GM12878 (cell line): ENCODE measurements around the gene ITPR2. TPM values are rescaled to one million over a fixed set of nuclear protein-coding genes. Genes with fewer than 3 reads are reported as not detected.

Experiments
- ATAC-seq: fragments of 200-7000 bp; cut with Tn5 transposase; 3 replicates; pipeline ENCODE4 v1.9.1; 2020; ENCODE audit warnings: mild to moderate bottlenecking, moderate library complexity
- BruUV-seq: library from RNA; stranded (reverse); fragments of 400-500 nt; replicated peaks from 2 replicates; lab custom pipeline; 2021; lab: Mats Ljungman, UMichigan
- CTCF ChIA-PET: fragments of 300-600 bp; sonication (Branson Sonifier 250); formaldehyde crosslinking; extraction: SDS; loops from one replicate; lab custom pipeline; 2021; ENCODE audit warnings: inconsistent platforms; lab: Yijun Ruan, JAX
- POLR2A ChIA-PET: fragments of 350-600 bp; formaldehyde crosslinking; extraction: SDS; loops from one replicate; lab custom pipeline; 2021; ENCODE audit warnings: inconsistent platforms; lab: Charles Lee
- RAD21 ChIA-PET: fragments of 300-600 bp; sonication (Branson Sonifier 250); formaldehyde crosslinking; loops from one replicate; lab custom pipeline; 2023; ENCODE audit warnings: antibody characterized with exemption; ENCODE audit not compliant: unreplicated experiment; lab: Charles Lee
- SMC1A ChIA-PET: fragments of 300-600 bp; sonication (Branson Sonifier 250); formaldehyde crosslinking; loops from one replicate; lab custom pipeline; 2023; ENCODE audit not compliant: unreplicated experiment, uncharacterized antibody; lab: Charles Lee
- DNase-seq: peaks from one replicate; pipeline ENCODE4 v3.0.0-alpha.2; 2011; ENCODE audit warnings: low read depth, low spot score
- FAIRE-seq: peaks from 3 replicates; lab custom pipeline; 2011; peaks lifted over from hg19 to GRCh38; lab: Jason Lieb, UNC
- H2AFZ ChIP-seq: 2 replicates; pipeline ENCODE4 v1.6.0; 2011; ENCODE audit warnings: low read depth, low read length, control low read depth; ENCODE audit not compliant: control insufficient read depth
- H3K27ac ChIP-seq: 2 replicates; pipeline ENCODE4 v1.5.1; 2011; ENCODE audit warnings: control low read depth; ENCODE audit not compliant: control insufficient read depth, insufficient read depth
- H3K27me3 ChIP-seq, 2 experiments: replicated peaks in 1 of 2; 2 replicates each; pipeline versions ENCODE4 v1.6.0 to v1.6.1; 2011; ENCODE audit warnings: low read length in 1 of 2; ENCODE audit not compliant: control insufficient read depth in 2 of 2, insufficient read depth in 2 of 2
- H3K36me3 ChIP-seq, 2 experiments: 2 replicates each; pipeline ENCODE4 v1.5.1; 2011; ENCODE audit warnings: low read length in 1 of 2; ENCODE audit not compliant: control insufficient read depth in 2 of 2, insufficient read depth in 2 of 2
- H3K4me1 ChIP-seq: 2 replicates; pipeline ENCODE4 v1.6.1; 2011; ENCODE audit warnings: mild to moderate bottlenecking, low read length, moderate library complexity, mixed read lengths; ENCODE audit not compliant: control insufficient read depth, insufficient read depth
- H3K4me2 ChIP-seq: 2 replicates; pipeline ENCODE4 v1.6.0; 2011; ENCODE audit warnings: control low read depth; ENCODE audit not compliant: control insufficient read depth, insufficient read depth
- H3K4me3 ChIP-seq: fragments of 200-600 bp; sonication (generic); 2 replicates; pipeline ENCODE4 v1.5.1; 2016
- H3K79me2 ChIP-seq: 2 replicates; pipeline ENCODE4 v1.6.0; 2011; ENCODE audit warnings: low read length; ENCODE audit not compliant: control insufficient read depth, insufficient read depth
- H3K9ac ChIP-seq: 2 replicates; pipeline ENCODE4 v1.8.0; 2011; ENCODE audit warnings: low read length, control low read depth, mixed read lengths; ENCODE audit not compliant: control insufficient read depth, insufficient read depth
- H3K9me3 ChIP-seq: replicated peaks from 3 replicates; pipeline ENCODE4 v1.5.1; 2011; ENCODE audit warnings: mild to moderate bottlenecking, low read length; ENCODE audit not compliant: control insufficient read depth, insufficient read depth
- H4K20me1 ChIP-seq: 2 replicates; pipeline ENCODE4 v1.6.0; 2011; ENCODE audit not compliant: control insufficient read depth, insufficient read depth
- BHLHE40 ChIP-seq, 2 experiments: fragments of 450-650 bp in 1 of 2; IDR thresholded peaks; 2 replicates each; pipeline ENCODE4 v1.6.1; 2011 to 2017; ENCODE audit warnings: low read depth in 2 of 2, borderline replicate concordance in 1 of 2, improper control_type of control experiment in 1 of 2, low read length in 1 of 2, mild to moderate bottlenecking in 1 of 2
- BRCA1 ChIP-seq: IDR thresholded peaks from 2 replicates; pipeline ENCODE4 v1.6.1; 2011; ENCODE audit warnings: low read depth, low read length, improper control_type of control experiment
- E2F8 ChIP-seq: fragments of 450-650 bp; IDR thresholded peaks from 2 replicates; pipeline ENCODE4 v1.6.1; 2018; ENCODE audit warnings: mild to moderate bottlenecking, low read depth, moderate library complexity; ENCODE audit not compliant: partially characterized antibody
- FOXK2 ChIP-seq: fragments of 450-650 bp; IDR thresholded peaks from 2 replicates; pipeline ENCODE4 v1.6.1; 2017; ENCODE audit warnings: mild to moderate bottlenecking, moderate library complexity
- MTA2 ChIP-seq: fragments of 450-650 bp; IDR thresholded peaks from 2 replicates; pipeline ENCODE4 v1.6.1; 2016; ENCODE audit warnings: low read depth, mild to moderate bottlenecking, moderate library complexity
- NBN ChIP-seq: fragments of 450-650 bp; IDR thresholded peaks from 2 replicates; pipeline ENCODE4 v1.6.1; 2016
- PAX5 ChIP-seq: IDR thresholded peaks from 2 replicates; pipeline ENCODE4 v1.6.1; 2011; ENCODE audit warnings: low read depth, low read length, borderline replicate concordance
- PAX8 ChIP-seq: fragments of 450-650 bp; IDR thresholded peaks from 2 replicates; pipeline ENCODE4 v1.6.1; 2017; ENCODE audit warnings: mild to moderate bottlenecking, moderate library complexity
- POLR2A ChIP-seq: IDR thresholded peaks from 2 replicates; pipeline ENCODE4 v1.6.1; 2011; ENCODE audit warnings: low read depth, mild to moderate bottlenecking, low read length
- POU2F2 ChIP-seq: IDR thresholded peaks from 3 replicates; pipeline ENCODE4 v1.6.1; 2011; ENCODE audit warnings: low read depth, mild to moderate bottlenecking, low read length, borderline replicate concordance
- PRDM15 ChIP-seq: fragments of 450-650 bp; formaldehyde crosslinking; IDR thresholded peaks from 2 replicates; pipeline ENCODE4 v1.4.0; 2020; ENCODE audit warnings: mild to moderate bottlenecking, moderate library complexity
- SIN3A ChIP-seq: IDR thresholded peaks from 2 replicates; pipeline ENCODE4 v1.6.1; 2012; ENCODE audit warnings: low read depth, low read length, improper control_type of control experiment
- SIX5 ChIP-seq: IDR thresholded peaks from 2 replicates; pipeline ENCODE4 v1.6.1; 2011; ENCODE audit warnings: mild to moderate bottlenecking, low read depth, low read length, moderate library complexity; ENCODE audit not compliant: severe bottlenecking
- SRF ChIP-seq, 2 experiments: IDR thresholded peaks; 2 replicates each; pipeline ENCODE4 v1.6.1; 2011; ENCODE audit warnings: low read depth in 2 of 2, low read length in 2 of 2, mild to moderate bottlenecking in 1 of 2, moderate library complexity in 1 of 2
- ZNF24 ChIP-seq: fragments of 450-650 bp; IDR thresholded peaks from 2 replicates; pipeline ENCODE4 v1.6.1; 2017; ENCODE audit warnings: antibody characterized with exemption, mild to moderate bottlenecking
- ZZZ3 ChIP-seq: IDR thresholded peaks from 2 replicates; pipeline ENCODE4 v1.6.1; 2011; ENCODE audit warnings: low read depth; ENCODE audit not compliant: control insufficient read depth, insufficient read length
- WGBS: methylation state at CpG from one replicate; pipeline ENCODE4 v1.1.6; 2016; ENCODE audit warnings: low lambda C conversion rate; ENCODE audit not compliant: insufficient replicate concordance, insufficient coverage; ENCODE audit errors: missing lambda C conversion rate; 5-methylcytosine and 5-hydroxymethylcytosine counted together
- in situ Hi-C: fragments of 300-500 bp; cut with MboI; formaldehyde crosslinking; loops from 9 replicates; pipeline ENCODE4 v1.14.3; 2018; ENCODE audit warnings: mixed read lengths
- intact Hi-C: fragments of 100-400 bp; cut with micrococcal nuclease; formaldehyde crosslinking; loops from one replicate; pipeline ENCODE4 v1.14.2; 2022; ENCODE audit not compliant: unreplicated experiment
- polyA plus RNA-seq, 11 experiments: library from polyadenylated mRNA; depleted of rRNA in 4 of 11; unstranded in 6 of 11; stranded (reverse) in 5 of 11; fragments of >200 nt; fragmentation: Nextera tagmentation in 4 of 11; fragmentation: Illumina TruSeq in 1 of 11; extraction: Ambion mirVana in 4 of 11; extraction: Trizol in 1 of 11; gene quantifications; 1 replicate in 1 of 11; 2 replicates in 10 of 11; pipeline versions ENCODE4 v1.2.1 to v1.2.3, GENCODE V29; 2011 to 2016; ENCODE audit warnings: inconsistent platforms in 2 of 11, missing spikeins in 2 of 11, low read depth in 1 of 11
- total RNA-seq, 4 experiments: library from RNA; depleted of rRNA in 3 of 4; stranded (reverse); fragments of >200 nt in 3 of 4; fragmentation: Illumina TruSeq in 1 of 4; extraction: Trizol in 1 of 4; gene quantifications; 2 replicates each; pipeline versions ENCODE4 v1.2.1 to v1.2.3, GENCODE V29; 2013 to 2021

ITPR2 gene
- total and polyA plus RNA-seq, 10 of the 15 experiments (the other 5 are each of a cell fraction or from before 2014, with no cell fraction given), result 7.5 to 76.2 (median 47.1) TPM

- TF ChIP-seq ZNF24 (no peak), PAX8 (no peak), SIN3A (no peak)
- TF ChIP-seq, all 136 proteins: peak for 0
Observed at GRCh38 chr12:26499979-26500640, 332.9 kb downstream of the ITPR2 start (continued).

- no TSS peak for BruUV-seq
- H4K20me1 ChIP-seq, result no peaks in the 10 kb centered on the region
- no peak overlapping the region for H3K4me3 ChIP-seq
- POLR2A ChIA-PET, result interaction anchor here (0.6 kb wide), 1 partner anchor 410 kb away, joined by 3 read pairs; no protein-coding TSS in a partner anchor
- H3K36me3 ChIP-seq, result peaks cover 0 to 11% of the 10 kb centered on the region in 2 experiments; a peak in 3 of 4 replicates
- no peaks in the 10 kb centered on the region for H3K4me1 ChIP-seq
- no peak overlapping the region for H3K27ac ChIP-seq
- no peaks in the 10 kb centered on the region for H3K27me3 ChIP-seq
- CTCF ChIA-PET, result interaction anchor here (1.4 kb wide), 1 partner anchor 377 kb away, joined by 5 read pairs; no protein-coding TSS in a partner anchor
- no peak for FAIRE-seq
- H2AFZ ChIP-seq, result no peak overlapping the region
- DNase-seq, result no peak
- WGBS, result 100% methylated on average over 1 of the region's 1 CpG
- no peak overlapping the region for H3K9ac ChIP-seq
- in situ Hi-C loops (no loop called here), intact Hi-C loops (no loop called here)
- RAD21 ChIA-PET, result no interaction called here
- no peak overlapping the region for H3K4me2 ChIP-seq
- ATAC-seq, result no peak
- SMC1A ChIA-PET, result no interaction called here
- no peaks in the 10 kb centered on the region for H3K9me3 ChIP-seq
- no peaks in the 10 kb centered on the region for H3K79me2 ChIP-seq
- TF ChIP-seq ZZZ3 (no peak), NBN (no peak), SRF (IDR thresholded peaks at IDR 0.05; ENCODE audit: low read depth in 2 of 2, low read length in 2 of 2) (no peak), PRDM15 (no peak), POLR2A (no peak), FOXK2 (no peak), MTA2 (no peak), PAX8 (no peak), BHLHE40 (IDR thresholded peaks at IDR 0.05; ENCODE audit: borderline replicate concordance in 1 of 2, low read depth in 2 of 2, low read length in 1 of 2) (no peak), POU2F2 (no peak), SIX5 (no peak), BRCA1 (no peak), E2F8 (no peak), PAX5 (no peak)
Observed at GRCh38 chr12:26496170-26496569, 336.8 kb downstream of the ITPR2 start.
